ENCODE measurements around the gene GRN.

DNA sequence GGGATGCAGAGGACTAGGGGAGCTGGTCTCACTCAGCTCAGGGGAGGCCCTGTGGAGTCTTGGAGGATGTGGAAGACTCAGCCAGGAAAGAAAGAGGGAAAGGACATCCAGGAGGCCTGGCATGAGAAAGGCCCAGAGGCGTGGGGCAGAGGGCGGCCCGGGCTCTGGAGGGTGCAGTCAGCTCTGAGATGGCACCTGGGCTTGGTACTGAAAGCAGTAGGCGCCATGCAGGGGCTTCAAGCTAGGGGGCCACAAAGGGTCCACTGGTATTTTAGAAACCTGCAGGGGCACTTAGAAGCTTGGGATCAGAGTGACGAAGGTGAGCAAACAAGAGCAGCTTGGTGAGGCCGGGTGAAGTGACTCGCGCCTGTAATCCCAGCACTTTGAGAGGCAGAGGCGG is 13.0 kb downstream of the GRN start:
- TF ChIP-seq CTCF (IDR thresholded peaks at IDR 0.05 in 2 of 3, conservative IDR thresholded peaks at IDR 0.05 in 1 of 3; ENCODE audit: insufficient read depth in 2 of 3, low read depth in 1 of 3, low read length in 3 of 3), result no peak
- no peak for TF ChIP-seq POLR2A (conservative IDR thresholded peaks at IDR 0.05)
- no peak for TF ChIP-seq NR1H2 (CRISPR knock-in tag; IDR thresholded peaks at IDR 0.05)

All from K562 (cell line).